SKM-1 treated with dmso at 0.1 percent for 144 hours (cell line): ENCODE results near the gene SLC22A23.

Source experiments
- DNase-seq: peaks from one replicate; lab custom pipeline; 2025; ENCODE audit not compliant: unreplicated experiment; lab: John Stamatoyannopoulos, UW

Gene SLC22A23

GRCh38 chr6:3406891-3407809, 49.7 kb downstream of the SLC22A23 start:
- DNase-seq: no peak

- no peak for DNase-seq
Measured at GRCh38 chr6:3406362-3406821, 50.5 kb downstream of the SLC22A23 start.

- no peak for DNase-seq
Measured at GRCh38 chr6:3405679-3406078, 51.2 kb downstream of the SLC22A23 start.

- DNase-seq: no peak
Measured at GRCh38 chr6:3405182-3405518, 51.7 kb downstream of the SLC22A23 start.

GRCh38 chr6:3403238-3404173, 53.3 kb downstream of the SLC22A23 start:
- no peak for DNase-seq

- DNase-seq: no peak
Measured at GRCh38 chr6:3402310-3403237, 54.3 kb downstream of the SLC22A23 start.

- no peak for DNase-seq
Measured at GRCh38 chr6:3400162-3400561, 56.7 kb downstream of the SLC22A23 start.

- no peak for DNase-seq
Measured at GRCh38 chr6:3398755-3399696, 57.8 kb downstream of the SLC22A23 start.

- no peak for DNase-seq
Measured at GRCh38 chr6:3398165-3398562, 58.7 kb downstream of the SLC22A23 start.

- no peak for DNase-seq
Measured at GRCh38 chr6:3397229-3398164, 59.4 kb downstream of the SLC22A23 start.

GRCh38 chr6:3396503-3397180, 60.2 kb downstream of the SLC22A23 start:
- DNase-seq: no peak

- no peak for DNase-seq
Measured at GRCh38 chr6:3394671-3395070, 62.2 kb downstream of the SLC22A23 start.

GRCh38 chr6:3393836-3394202, 63.0 kb downstream of the SLC22A23 start:
- DNase-seq: no peak

- no peak for DNase-seq
Measured at GRCh38 chr6:3392930-3393835, 63.7 kb downstream of the SLC22A23 start.

GRCh38 chr6:3391902-3392458, 64.9 kb downstream of the SLC22A23 start:
- no peak for DNase-seq

GRCh38 chr6:3390698-3391097, 66.2 kb downstream of the SLC22A23 start:
- no peak for DNase-seq
